Skeletal muscle satellite cell (primary cell): ENCODE results near the gene DAGLA.

Source experiments
- H3K27me3 ChIP-seq: 2 replicates; pipeline ENCODE4 v1.7.0; 2013; ENCODE audit warnings: low read length; ENCODE audit not compliant: control insufficient read depth, insufficient read depth
- H3K36me3 ChIP-seq: 2 replicates; pipeline ENCODE4 v1.7.0; 2013; ENCODE audit warnings: mild to moderate bottlenecking, control low read depth, low read length; ENCODE audit not compliant: insufficient read depth
- H3K4me1 ChIP-seq: 2 replicates; pipeline ENCODE4 v1.7.0; 2013; ENCODE audit warnings: low read length; ENCODE audit not compliant: control insufficient read depth, insufficient read depth
- H3K4me2 ChIP-seq: 2 replicates; pipeline ENCODE4 v1.7.0; 2013; ENCODE audit warnings: mild to moderate bottlenecking, low read length
- H3K4me3 ChIP-seq: 2 replicates; pipeline ENCODE4 v1.7.0; 2013; ENCODE audit warnings: low read length
- H3K9ac ChIP-seq: 2 replicates; pipeline ENCODE4 v1.7.0; 2013; ENCODE audit warnings: mild to moderate bottlenecking, low read depth, low read length, moderate library complexity
- H3K9me3 ChIP-seq: replicated peaks from 2 replicates; pipeline ENCODE4 v1.7.0; 2013; ENCODE audit warnings: mild to moderate bottlenecking, control low read depth, low read length

DAGLA gene

DNA sequence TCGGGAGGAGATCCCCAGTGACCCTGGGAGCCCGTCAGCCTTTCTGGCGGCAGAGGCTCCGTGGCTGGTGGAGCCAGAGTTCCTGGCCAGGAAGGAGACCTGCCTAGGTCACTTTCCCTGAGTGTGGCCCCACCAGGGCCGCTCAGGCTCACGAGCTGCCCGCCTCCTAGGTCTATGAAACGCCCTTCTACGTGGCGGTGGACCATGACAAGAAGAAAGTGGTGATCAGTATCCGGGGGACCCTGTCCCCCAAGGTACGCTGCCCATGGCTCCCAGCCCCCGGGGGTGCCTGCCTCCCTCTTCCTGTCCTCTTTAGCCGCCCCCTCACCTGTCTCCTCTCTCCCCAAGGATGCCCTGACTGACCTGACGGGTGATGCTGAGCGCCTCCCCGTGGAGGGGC, 55.2 kb downstream of the DAGLA start:
- no peaks in the 10 kb centered on the region for H3K36me3 ChIP-seq
- no peaks in the 10 kb centered on the region for H3K27me3 ChIP-seq
- no peaks in the 10 kb centered on the region for H3K9me3 ChIP-seq
- no peak overlapping the region for H3K4me3 ChIP-seq
- H3K9ac ChIP-seq, result no peak overlapping the region
- peaks cover 19% of the 10 kb centered on the region for H3K4me1 ChIP-seq
- no peak overlapping the region for H3K4me2 ChIP-seq

DNA sequence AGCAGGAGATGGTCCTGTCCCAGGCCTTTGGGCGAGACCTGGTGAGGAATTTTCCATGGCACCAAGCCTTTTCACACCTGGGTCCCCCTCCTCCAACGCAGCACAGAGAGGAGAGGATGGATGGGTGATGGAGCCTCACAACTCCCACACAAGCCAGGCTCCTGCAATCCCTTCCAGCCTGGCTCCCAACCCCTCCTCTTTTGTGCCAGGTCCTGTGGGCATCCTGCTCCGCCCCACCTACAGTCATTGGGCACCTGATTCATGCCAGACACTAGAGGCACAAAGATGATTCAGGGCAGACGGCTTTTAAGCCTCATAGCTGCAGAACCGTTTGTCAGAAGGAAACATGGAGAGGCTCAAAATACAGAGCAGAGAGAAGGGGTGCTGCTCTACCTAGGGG, 56.1 kb downstream of the DAGLA start:
- no peaks in the 10 kb centered on the region for H3K9me3 ChIP-seq
- H3K4me2 ChIP-seq, result no peak overlapping the region
- no peaks in the 10 kb centered on the region for H3K36me3 ChIP-seq
- no peak overlapping the region for H3K9ac ChIP-seq
- H3K27me3 ChIP-seq, result no peaks in the 10 kb centered on the region
- H3K4me1 ChIP-seq, result peaks cover 19% of the 10 kb centered on the region
- no peak overlapping the region for H3K4me3 ChIP-seq

GRCh38 chr11:61737131-61737530, 56.9 kb downstream of the DAGLA start:
- Histone ChIP-seq H3K36me3 (peaks cover 4% of the 10 kb centered on the region), H3K4me1 (peaks cover 14% of the 10 kb centered on the region), H3K4me2 (no peak overlapping the region), H3K9ac (no peak overlapping the region), H3K9me3 (no peaks in the 10 kb centered on the region), H3K4me3 (no peak overlapping the region), H3K27me3 (no peaks in the 10 kb centered on the region)

GRCh38 chr11:61737636-61738386, 57.6 kb downstream of the DAGLA start:
- H3K9ac ChIP-seq, result no peak overlapping the region

GRCh38 chr11:61738776-61739175, 58.6 kb downstream of the DAGLA start:
- no peak overlapping the region for H3K4me3 ChIP-seq
- no peaks in the 10 kb centered on the region for H3K9me3 ChIP-seq
- H3K27me3 ChIP-seq, result no peaks in the 10 kb centered on the region
- H3K9ac ChIP-seq, result no peak overlapping the region
- peaks cover 9% of the 10 kb centered on the region for H3K4me1 ChIP-seq
- no peak overlapping the region for H3K4me2 ChIP-seq
- H3K36me3 ChIP-seq, result peaks cover 5% of the 10 kb centered on the region

More at GRCh38 chr11:61737636-61738386, 57.6 kb downstream of the DAGLA start:
- Histone ChIP-seq H3K4me1 (peaks cover 14% of the 10 kb centered on the region), H3K4me2 (no peak overlapping the region), H3K4me3 (no peak overlapping the region), H3K27me3 (no peaks in the 10 kb centered on the region), H3K9me3 (no peaks in the 10 kb centered on the region), H3K36me3 (peaks cover 5% of the 10 kb centered on the region)

DNA sequence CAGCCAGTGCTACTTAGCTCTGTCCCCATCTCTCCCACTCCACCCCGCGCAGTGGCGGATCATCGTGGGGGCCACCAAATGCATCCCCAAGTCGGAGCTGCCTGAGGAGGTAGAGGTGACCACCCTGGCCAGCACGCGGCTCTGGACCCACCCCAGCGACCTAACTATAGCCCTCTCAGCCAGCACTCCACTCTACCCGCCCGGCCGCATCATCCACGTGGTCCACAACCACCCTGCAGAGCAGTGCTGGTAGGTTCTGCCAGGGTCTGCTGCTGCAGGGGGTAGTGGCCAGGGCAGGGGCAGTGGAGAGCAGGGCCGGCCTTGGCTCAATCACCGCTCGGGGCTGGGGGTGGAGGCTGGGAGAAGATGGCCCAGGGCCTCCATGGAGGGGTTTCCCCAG, 59.2 kb downstream of the DAGLA start:
- Histone ChIP-seq H3K9me3 (no peaks in the 10 kb centered on the region), H3K36me3 (peaks cover 5% of the 10 kb centered on the region)

GRCh38 chr11:61739966-61740365, 59.8 kb downstream of the DAGLA start:
- H3K4me1 ChIP-seq, result peaks cover 9% of the 10 kb centered on the region

More for the DNA sequence above, 59.2 kb downstream of the DAGLA start:
- Histone ChIP-seq H3K27me3 (no peaks in the 10 kb centered on the region), H3K4me3 (no peak overlapping the region), H3K9ac (no peak overlapping the region), H3K4me2 (no peak overlapping the region), H3K4me1 (peaks cover 9% of the 10 kb centered on the region)

GRCh38 chr11:61742391-61742790, 62.2 kb downstream of the DAGLA start:
- no peaks in the 10 kb centered on the region for H3K27me3 ChIP-seq
- no peak overlapping the region for H3K9ac ChIP-seq
- peaks cover 5% of the 10 kb centered on the region for H3K36me3 ChIP-seq

More at GRCh38 chr11:61739966-61740365, 59.8 kb downstream of the DAGLA start:
- Histone ChIP-seq H3K36me3 (peaks cover 5% of the 10 kb centered on the region), H3K27me3 (no peaks in the 10 kb centered on the region), H3K4me2 (no peak overlapping the region), H3K4me3 (no peak overlapping the region), H3K9me3 (no peaks in the 10 kb centered on the region), H3K9ac (no peak overlapping the region)

GRCh38 chr11:61743486-61744095, 63.4 kb downstream of the DAGLA start:
- Histone ChIP-seq H3K4me3 (no peak overlapping the region), H3K9ac (no peak overlapping the region), H3K36me3 (peaks cover 5% of the 10 kb centered on the region), H3K4me1 (peaks cover 9% of the 10 kb centered on the region), H3K27me3 (no peaks in the 10 kb centered on the region), H3K4me2 (no peak overlapping the region), H3K9me3 (no peaks in the 10 kb centered on the region)

More at GRCh38 chr11:61742391-61742790, 62.2 kb downstream of the DAGLA start:
- no peak overlapping the region for H3K4me3 ChIP-seq
- peaks cover 9% of the 10 kb centered on the region for H3K4me1 ChIP-seq
- H3K9me3 ChIP-seq, result no peaks in the 10 kb centered on the region
- no peak overlapping the region for H3K4me2 ChIP-seq

DNA sequence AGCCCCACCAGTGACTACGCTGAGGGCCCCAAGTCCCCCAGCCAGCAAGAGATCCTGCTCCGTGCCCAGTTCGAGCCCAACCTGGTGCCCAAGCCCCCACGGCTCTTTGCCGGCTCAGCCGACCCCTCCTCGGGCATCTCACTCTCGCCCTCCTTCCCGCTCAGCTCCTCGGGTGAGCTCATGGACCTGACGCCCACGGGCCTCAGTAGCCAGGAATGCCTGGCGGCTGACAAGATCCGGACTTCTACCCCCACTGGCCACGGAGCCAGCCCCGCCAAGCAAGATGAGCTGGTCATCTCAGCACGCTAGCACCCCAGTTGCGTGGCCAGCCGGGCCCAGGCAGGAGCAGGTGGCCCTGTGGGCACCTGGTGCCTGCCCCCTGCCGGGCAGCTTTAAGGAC, 64.0 kb downstream of the DAGLA start:
- Histone ChIP-seq H3K4me2 (no peak overlapping the region), H3K4me3 (no peak overlapping the region), H3K36me3 (peaks cover 5% of the 10 kb centered on the region), H3K9ac (no peak overlapping the region), H3K4me1 (peaks cover 9% of the 10 kb centered on the region), H3K9me3 (no peaks in the 10 kb centered on the region), H3K27me3 (no peaks in the 10 kb centered on the region)

GRCh38 chr11:61744609-61745156, 64.5 kb downstream of the DAGLA start:
- Histone ChIP-seq H3K27me3 (no peaks in the 10 kb centered on the region), H3K9me3 (no peaks in the 10 kb centered on the region), H3K36me3 (peaks cover 5% of the 10 kb centered on the region), H3K4me3 (no peak overlapping the region), H3K4me2 (no peak overlapping the region), H3K9ac (no peak overlapping the region), H3K4me1 (peaks cover 9% of the 10 kb centered on the region)
